Measurements from ENCODE around the gene OR7G3. TPM values are rescaled to one million over a fixed set of nuclear protein-coding genes. Genes with fewer than 3 reads are reported as not detected.

The OR7G3 gene
- total RNA-seq (not detected in 2 replicates), polyA plus RNA-seq (not detected in 2 replicates), polyA minus RNA-seq (not detected in 2 replicates)
- total RNA-seq (2013) = not detected

GRCh38 chr19:9126900-9127405, at the start of gene OR7G3:
TSS of gene OR7G3 (minus strand) at chr19:9126950. CDS start at chr19:9126950, 0 bp downstream.
- Mint-ChIP-seq H3K27ac (no peak within 1 kb of the TSS), H3K27me3 (peaks cover 15% of the 10 kb centered on the region), H3K9me3 (ENCODE audit: insufficient read depth) (no peaks in the 10 kb centered on the region), H3K4me1 (peaks cover 10% of the 10 kb centered on the region), H3K4me3 (no peak within 1 kb of the TSS)
- Histone ChIP-seq H3K79me2 (ENCODE audit: control insufficient read depth, insufficient read depth, low read length) (no peaks in the 10 kb centered on the region), H3K4me3 (ENCODE audit: control extremely low read depth in 1 of 5, extremely low read depth in 1 of 5, insufficient read depth in 1 of 5, low read depth in 2 of 5, low read length in 4 of 5) (no peak within 1 kb of the TSS), H3K27ac (ENCODE audit: low read length in 2 of 2) (no peak within 1 kb of the TSS), H3K4me2 (replicated peaks; ENCODE audit: low read depth, low read length, poor library complexity, severe bottlenecking) (no peak within 1 kb of the TSS), H3K36me3 (replicated peaks in 1 of 2; ENCODE audit: control extremely low read depth in 1 of 2, control insufficient read depth in 1 of 2, extremely low read depth in 1 of 2, insufficient read depth in 2 of 2, low read length in 1 of 2) (no peaks in the 10 kb centered on the region), H3K9me3 (ENCODE audit: control extremely low read depth in 1 of 3, control insufficient read depth in 2 of 3, insufficient read depth in 1 of 3, low read length in 2 of 3) (peaks cover 0 to 2% (median 0%) of the 10 kb centered on the region in 3 donors), H3K4me1 (ENCODE audit: control insufficient read depth in 2 of 2, insufficient read depth in 2 of 2, low read length in 2 of 2) (peaks cover 4 to 12% of the 10 kb centered on the region in 2 donors), H3K9ac (ENCODE audit: low read length) (no peak within 1 kb of the TSS), H3K27me3 (replicated peaks in 1 of 4; ENCODE audit: control extremely low read depth in 1 of 4, control insufficient read depth in 3 of 4, insufficient read depth in 4 of 4, low read length in 3 of 4) (peaks cover 0 to 9% (median 4%) of the 10 kb centered on the region in 4 experiments), H2AFZ (ENCODE audit: insufficient read depth, low read depth, low read length, poor library complexity, severe bottlenecking) (no peak within 1 kb of the TSS), H4K20me1 (ENCODE audit: control insufficient read depth, insufficient read depth, low read length, poor library complexity, severe bottlenecking) (no peaks in the 10 kb centered on the region)
- DNase-seq (no peak), ATAC-seq (ENCODE audit: low read depth) (no peak)
- 93% methylated on average over 1 of the region's 1 CpG for WGBS (ENCODE audit: insufficient coverage)
- TF ChIP-seq CTCF (IDR thresholded peaks at IDR 0.05) = no peak
- no peak for TF ChIP-seq EZH2 (IDR thresholded peaks at IDR 0.05; ENCODE audit: borderline replicate concordance, insufficient read depth, low read depth, low read length, poor library complexity, severe bottlenecking)
- ChIA-PET CTCF (no interaction called here), POLR2A (no interaction called here)
- intact Hi-C loops (cut with micrococcal nuclease) = no loop called here

GRCh38 chr19:9175326-9175725, 48.6 kb upstream of the OR7G3 start:
- Mint-ChIP-seq H3K27me3 (peaks cover 5% of the 10 kb centered on the region), H3K4me3 (no peak overlapping the region), H3K27ac (no peak overlapping the region), H3K9me3 (ENCODE audit: insufficient read depth) (no peaks in the 10 kb centered on the region), H3K4me1 (no peaks in the 10 kb centered on the region)
- H4K20me1 ChIP-seq (ENCODE audit: control insufficient read depth, insufficient read depth, low read length, poor library complexity, severe bottlenecking) = no peaks in the 10 kb centered on the region
- no peak for TF ChIP-seq EZH2 (IDR thresholded peaks at IDR 0.05; ENCODE audit: borderline replicate concordance, insufficient read depth, low read depth, low read length, poor library complexity, severe bottlenecking)
- TF ChIP-seq CTCF (IDR thresholded peaks at IDR 0.05) = no peak
- no peak overlapping the region for H3K4me3 ChIP-seq (ENCODE audit: control extremely low read depth in 1 of 5, extremely low read depth in 1 of 5, insufficient read depth in 1 of 5, low read depth in 2 of 5, low read length in 4 of 5)
- intact Hi-C loops (cut with micrococcal nuclease) = no loop called here
- no peak overlapping the region for H3K9ac ChIP-seq (ENCODE audit: low read length)
- CTCF ChIA-PET = no interaction called here
- no peaks in the 10 kb centered on the region for H3K4me1 ChIP-seq (ENCODE audit: control insufficient read depth in 2 of 2, insufficient read depth in 2 of 2, low read length in 2 of 2)
- no peak for DNase-seq
- H3K36me3 ChIP-seq (replicated peaks in 1 of 2; ENCODE audit: control extremely low read depth in 1 of 2, control insufficient read depth in 1 of 2, extremely low read depth in 1 of 2, insufficient read depth in 2 of 2, low read length in 1 of 2) = no peaks in the 10 kb centered on the region
- no peak overlapping the region for H3K27ac ChIP-seq (ENCODE audit: low read length in 2 of 2)
- no peaks in the 10 kb centered on the region for H3K27me3 ChIP-seq (replicated peaks in 1 of 4; ENCODE audit: control extremely low read depth in 1 of 4, control insufficient read depth in 3 of 4, insufficient read depth in 4 of 4, low read length in 3 of 4)
- H3K79me2 ChIP-seq (ENCODE audit: control insufficient read depth, insufficient read depth, low read length) = no peaks in the 10 kb centered on the region
- H3K9me3 ChIP-seq (ENCODE audit: control extremely low read depth in 1 of 3, control insufficient read depth in 2 of 3, insufficient read depth in 1 of 3, low read length in 2 of 3) = peaks cover 0 to 3% (median 0%) of the 10 kb centered on the region in 3 donors
- no peak for ATAC-seq (ENCODE audit: low read depth)
- POLR2A ChIA-PET = no interaction called here
- 100% methylated on average over 3 of the region's 5 CpGs for WGBS (ENCODE audit: insufficient coverage)
- H3K4me2 ChIP-seq (replicated peaks; ENCODE audit: low read depth, low read length, poor library complexity, severe bottlenecking) = no peak overlapping the region
- H2AFZ ChIP-seq (ENCODE audit: insufficient read depth, low read depth, low read length, poor library complexity, severe bottlenecking) = no peak overlapping the region

All from B cell (primary cell).